Caco-2 (cell line): Measurements from ENCODE around the gene GPR87. TPM values are rescaled to one million over a fixed set of nuclear protein-coding genes. Genes with fewer than 3 reads are reported as not detected.

Experiments
- BruUV-seq: library from RNA; stranded (reverse); fragments of 400-500 nt; replicated peaks from 2 replicates; lab custom pipeline; 2021; lab: Mats Ljungman, UMichigan
- CTCF ChIA-PET: fragments of 300-600 bp; sonication (Branson Sonifier 250); formaldehyde crosslinking; loops from one replicate; lab custom pipeline; 2022; ENCODE audit warnings: antibody characterized with exemption; lab: Charles Lee
- POLR2A ChIA-PET: fragments of 300-600 bp; sonication (Branson Sonifier 250); formaldehyde crosslinking; loops from one replicate; lab custom pipeline; 2022; ENCODE audit warnings: antibody characterized with exemption; lab: Charles Lee
- DNase-seq, 2 experiments: peaks; one replicate each; pipeline versions ENCODE4 v3.0.0 to v3.0.0-alpha.2; 2020 to 2022
- H3K27me3 ChIP-seq: replicated peaks from 2 replicates; pipeline ENCODE4 v1.6.0; 2011; ENCODE audit warnings: low read length; ENCODE audit not compliant: control insufficient read depth, insufficient read depth
- H3K36me3 ChIP-seq: 2 replicates; pipeline ENCODE4 v1.5.1; 2011; ENCODE audit warnings: low read length; ENCODE audit not compliant: control insufficient read depth, insufficient read depth
- H3K4me1 ChIP-seq: fragments of 250-450 bp; sonication (Bioruptor Pico); 2 replicates; pipeline ENCODE4 v1.5.1; 2020; ENCODE audit warnings: mild to moderate bottlenecking
- H3K4me3 ChIP-seq: 2 replicates; pipeline ENCODE4 v1.5.1; 2011; ENCODE audit warnings: low read depth, mild to moderate bottlenecking, control low read depth, low read length
- H3K9me3 ChIP-seq: fragments of 250-450 bp; sonication (Bioruptor Pico); 2 replicates; pipeline ENCODE4 v1.5.1; 2020; ENCODE audit warnings: mild to moderate bottlenecking, moderate library complexity
- H3K27ac Mint-ChIP-seq: one replicate; pipeline ENCODE4 v1.8.0; 2022; ENCODE audit warnings: mixed read lengths; ENCODE audit not compliant: unreplicated experiment
- H3K27me3 Mint-ChIP-seq: one replicate; pipeline ENCODE4 v1.8.0; 2022; ENCODE audit warnings: mixed read lengths; ENCODE audit not compliant: insufficient read depth, unreplicated experiment
- H3K36me3 Mint-ChIP-seq: one replicate; pipeline ENCODE4 v1.8.0; 2022; ENCODE audit warnings: mild to moderate bottlenecking, mixed read lengths; ENCODE audit not compliant: insufficient read depth, unreplicated experiment
- H3K4me1 Mint-ChIP-seq: one replicate; pipeline ENCODE4 v1.8.0; 2022; ENCODE audit warnings: low read depth, mixed read lengths; ENCODE audit not compliant: unreplicated experiment
- H3K4me3 Mint-ChIP-seq: one replicate; pipeline ENCODE4 v1.8.0; 2022; ENCODE audit warnings: mild to moderate bottlenecking, moderate library complexity, mixed read lengths; ENCODE audit not compliant: unreplicated experiment
- H3K9me3 Mint-ChIP-seq: one replicate; pipeline ENCODE4 v1.8.0; 2022; ENCODE audit warnings: mixed read lengths; ENCODE audit not compliant: unreplicated experiment
- CTCF ChIP-seq, 2 experiments: fragments of 200-600 bp in 1 of 2; IDR thresholded peaks; 1 replicate in 1 of 2; 2 replicates in 1 of 2; pipeline versions ENCODE4 v1.5.1 to v1.8.0; 2011 to 2022; ENCODE audit warnings: antibody characterized with exemption in 1 of 2, control low read depth in 1 of 2, inconsistent platforms in 1 of 2, low read depth in 1 of 2, low read length in 1 of 2, mild to moderate bottlenecking in 1 of 2, moderate library complexity in 1 of 2; ENCODE audit not compliant: insufficient read depth in 1 of 2, severe bottlenecking in 1 of 2, unreplicated experiment in 1 of 2
- intact Hi-C: fragments of 100-400 bp; cut with micrococcal nuclease; formaldehyde crosslinking; loops from one replicate; pipeline ENCODE4 v1.10.0; 2022; ENCODE audit not compliant: unreplicated experiment
- total RNA-seq: library from RNA; stranded (reverse); gene quantifications from 2 replicates; pipeline ENCODE4 v1.2.3, GENCODE V29; 2022

Gene GPR87
- total RNA-seq, 1 experiment from 2014 or later: 0.18 TPM

- no peaks in the 10 kb centered on the region for H3K9me3 ChIP-seq
- no peak for TF ChIP-seq CTCF (IDR thresholded peaks at IDR 0.05; ENCODE audit: insufficient read depth in 1 of 2, low read depth in 1 of 2, low read length in 1 of 2, severe bottlenecking in 1 of 2, unreplicated experiment in 1 of 2)
- ChIA-PET POLR2A (no interaction called here), CTCF (no interaction called here)
- Mint-ChIP-seq H3K9me3 (no peaks in the 10 kb centered on the region), H3K27me3 (no peaks in the 10 kb centered on the region), H3K4me3 (no peak overlapping the region), H3K4me1 (peaks cover 10% of the 10 kb centered on the region), H3K27ac (no peak overlapping the region), H3K36me3 (no peaks in the 10 kb centered on the region)
- H3K27me3 ChIP-seq: no peaks in the 10 kb centered on the region
- no peaks in the 10 kb centered on the region for H3K36me3 ChIP-seq
- no peaks in the 10 kb centered on the region for H3K4me1 ChIP-seq
- no peak overlapping the region for H3K4me3 ChIP-seq
- no TSS peak for BruUV-seq
- intact Hi-C loops: no loop called here
- DNase-seq: no peak
Observed at GRCh38 chr3:151320131-151320530, 3.5 kb upstream of the GPR87 start.

GRCh38 chr3:151319628-151320027 lies 3.0 kb upstream of the GPR87 start:
- POLR2A ChIA-PET: no interaction called here
- no TSS peak for BruUV-seq
- no peak overlapping the region for H3K4me3 Mint-ChIP-seq

GRCh38 chr3:151318991-151319390 lies 2.4 kb upstream of the GPR87 start:
- H3K27me3 Mint-ChIP-seq: no peaks in the 10 kb centered on the region
- ChIA-PET POLR2A (no interaction called here), CTCF (no interaction called here)
- Histone ChIP-seq H3K4me3 (no peak overlapping the region), H3K9me3 (no peaks in the 10 kb centered on the region), H3K27me3 (no peaks in the 10 kb centered on the region), H3K36me3 (no peaks in the 10 kb centered on the region), H3K4me1 (no peaks in the 10 kb centered on the region)
- H3K27ac Mint-ChIP-seq: no peak overlapping the region
- H3K4me1 Mint-ChIP-seq: peaks cover 12% of the 10 kb centered on the region
- DNase-seq: no peak
- TF ChIP-seq CTCF (IDR thresholded peaks at IDR 0.05; ENCODE audit: insufficient read depth in 1 of 2, low read depth in 1 of 2, low read length in 1 of 2, severe bottlenecking in 1 of 2, unreplicated experiment in 1 of 2): no peak
- no peaks in the 10 kb centered on the region for H3K36me3 Mint-ChIP-seq
- BruUV-seq: no TSS peak
- no peaks in the 10 kb centered on the region for H3K9me3 Mint-ChIP-seq
- H3K4me3 Mint-ChIP-seq: no peak overlapping the region
- intact Hi-C loops: no loop called here

More at GRCh38 chr3:151319628-151320027, 3.0 kb upstream of the GPR87 start:
- intact Hi-C loops: no loop called here
- TF ChIP-seq CTCF (IDR thresholded peaks at IDR 0.05; ENCODE audit: insufficient read depth in 1 of 2, low read depth in 1 of 2, low read length in 1 of 2, severe bottlenecking in 1 of 2, unreplicated experiment in 1 of 2): no peak
- no peak overlapping the region for H3K4me3 ChIP-seq
- Mint-ChIP-seq H3K4me1 (peaks cover 12% of the 10 kb centered on the region), H3K9me3 (no peaks in the 10 kb centered on the region), H3K27ac (no peak overlapping the region), H3K27me3 (no peaks in the 10 kb centered on the region), H3K36me3 (no peaks in the 10 kb centered on the region)
- H3K4me1 ChIP-seq: no peaks in the 10 kb centered on the region
- no peaks in the 10 kb centered on the region for H3K9me3 ChIP-seq
- no peak for DNase-seq
- CTCF ChIA-PET: no interaction called here
- no peaks in the 10 kb centered on the region for H3K27me3 ChIP-seq
- H3K36me3 ChIP-seq: no peaks in the 10 kb centered on the region
